OCI-LY3 (cell line): ENCODE results near the gene CTNNB1.

Experiments used
- H2AFZ ChIP-seq: fragments of 200-600, 300-600 bp; shearing (Covaris generic); 2 replicates; pipeline ENCODE4 v1.6.0; 2014; ENCODE audit warnings: antibody characterized with exemption, low read depth, low read length
- H3K27ac ChIP-seq: fragments of 200-600, 300-600 bp; sonication (generic); 2 replicates; pipeline ENCODE4 v1.5.1; 2014; ENCODE audit warnings: mild to moderate bottlenecking, low read length, moderate library complexity, mixed read lengths
- H3K27me3 ChIP-seq: fragments of 200-600, 300-600 bp; sonication (generic); 2 replicates; pipeline ENCODE4 v1.6.1; 2014; ENCODE audit warnings: low read depth, low read length, mixed read lengths
- H3K36me3 ChIP-seq: fragments of 200-600, 300-600 bp; sonication (generic); replicated peaks from 2 replicates; pipeline ENCODE3; 2014; ENCODE audit warnings: low read depth, low read length, mixed read lengths
- H3K4me1 ChIP-seq: fragments of 300-600, 200-600 bp; sonication (generic); 2 replicates; pipeline ENCODE4 v1.6.1; 2014; ENCODE audit warnings: low read length, mixed read lengths
- H3K4me2 ChIP-seq: fragments of 200-600, 300-600 bp; sonication (generic); 2 replicates; pipeline ENCODE4 v1.6.1; 2014; ENCODE audit warnings: low read length, mixed read lengths
- H3K4me3 ChIP-seq: fragments of 300-600, 200-600 bp; sonication (generic); 2 replicates; pipeline ENCODE4 v1.5.1; 2014; ENCODE audit warnings: antibody characterized with exemption, mild to moderate bottlenecking, low read length, moderate library complexity
- H3K79me2 ChIP-seq: fragments of 300-600, 200-600 bp; shearing (Covaris generic); 2 replicates; pipeline ENCODE4 v1.6.1; 2014; ENCODE audit warnings: mild to moderate bottlenecking, low read length, mixed read lengths
- H3K9ac ChIP-seq: fragments of 300-600, 200-600 bp; shearing (Covaris generic); 2 replicates; pipeline ENCODE4 v1.6.0; 2014; ENCODE audit warnings: mild to moderate bottlenecking, low read length, moderate library complexity
- H3K9me3 ChIP-seq: fragments of 200-600, 300-600 bp; shearing (Covaris generic); 2 replicates; pipeline ENCODE4 v1.6.1; 2014; ENCODE audit warnings: low read length, mixed read lengths; ENCODE audit not compliant: insufficient read depth
- H4K20me1 ChIP-seq: fragments of 200-600, 300-600 bp; sonication (generic); 2 replicates; pipeline ENCODE4 v1.6.1; 2016; ENCODE audit warnings: low read length, mixed read lengths; ENCODE audit not compliant: insufficient read depth
- EZH2phosphoT487 ChIP-seq: fragments of 200-600 bp; shearing (Covaris generic); IDR thresholded peaks from 2 replicates; pipeline ENCODE4 v1.6.1; 2018; ENCODE audit warnings: antibody characterized with exemption, mixed run types, low read depth
- TF ChIP-seq, protein P1 (sequence below): fragments of 200-600, 300-600 bp; sonication (generic); IDR thresholded peaks from 2 replicates; pipeline ENCODE4 v1.5.1; 2014; ENCODE audit warnings: antibody characterized with exemption, low read length, low read depth

Gene CTNNB1

DNA sequence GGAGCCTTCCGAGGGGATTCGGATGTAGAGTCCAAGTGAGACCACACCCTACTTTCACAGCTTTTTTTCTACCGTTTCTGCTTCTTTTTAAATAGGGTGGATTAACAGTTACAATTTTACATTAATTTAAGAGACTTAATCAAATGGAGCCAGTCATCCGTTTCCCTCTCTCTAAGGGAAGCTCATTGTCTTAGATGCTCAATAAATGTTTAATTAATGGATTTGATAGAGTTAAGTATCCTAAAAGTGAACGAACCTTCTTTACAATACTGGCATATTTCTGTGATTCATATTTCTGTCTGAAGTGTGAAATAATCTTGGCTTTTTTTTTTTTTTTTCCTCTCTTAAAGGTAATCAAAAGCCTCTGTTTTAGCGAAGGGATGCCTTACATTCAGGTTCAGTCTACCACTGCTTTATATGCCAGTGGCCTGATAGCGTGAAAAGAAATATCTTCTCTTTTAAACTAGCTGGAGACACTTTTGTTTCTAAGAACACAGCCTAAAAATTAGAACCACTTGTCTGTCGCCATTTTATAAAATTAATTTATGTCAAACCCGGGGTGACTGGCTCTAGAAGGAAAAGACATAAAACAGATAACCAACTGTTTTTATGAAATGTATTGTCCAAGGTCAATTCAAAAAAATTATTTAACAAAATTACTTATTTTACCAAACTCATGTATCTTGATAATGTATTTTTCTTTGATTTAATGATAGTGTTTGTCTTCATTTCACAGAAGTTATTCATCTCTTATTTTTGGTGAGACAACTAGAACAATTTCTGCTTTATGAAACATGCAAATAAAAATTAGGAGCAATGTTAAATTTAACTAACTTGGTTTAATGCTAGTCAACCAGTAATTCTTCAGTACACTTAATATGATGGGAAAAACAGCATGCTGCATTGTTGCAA lies 2.5 kb upstream of the CTNNB1 start:
- no peak overlapping the region for H3K9ac ChIP-seq
- no peak for TF ChIP-seq EZH2phosphoT487
- TF ChIP-seq, protein P1, sequence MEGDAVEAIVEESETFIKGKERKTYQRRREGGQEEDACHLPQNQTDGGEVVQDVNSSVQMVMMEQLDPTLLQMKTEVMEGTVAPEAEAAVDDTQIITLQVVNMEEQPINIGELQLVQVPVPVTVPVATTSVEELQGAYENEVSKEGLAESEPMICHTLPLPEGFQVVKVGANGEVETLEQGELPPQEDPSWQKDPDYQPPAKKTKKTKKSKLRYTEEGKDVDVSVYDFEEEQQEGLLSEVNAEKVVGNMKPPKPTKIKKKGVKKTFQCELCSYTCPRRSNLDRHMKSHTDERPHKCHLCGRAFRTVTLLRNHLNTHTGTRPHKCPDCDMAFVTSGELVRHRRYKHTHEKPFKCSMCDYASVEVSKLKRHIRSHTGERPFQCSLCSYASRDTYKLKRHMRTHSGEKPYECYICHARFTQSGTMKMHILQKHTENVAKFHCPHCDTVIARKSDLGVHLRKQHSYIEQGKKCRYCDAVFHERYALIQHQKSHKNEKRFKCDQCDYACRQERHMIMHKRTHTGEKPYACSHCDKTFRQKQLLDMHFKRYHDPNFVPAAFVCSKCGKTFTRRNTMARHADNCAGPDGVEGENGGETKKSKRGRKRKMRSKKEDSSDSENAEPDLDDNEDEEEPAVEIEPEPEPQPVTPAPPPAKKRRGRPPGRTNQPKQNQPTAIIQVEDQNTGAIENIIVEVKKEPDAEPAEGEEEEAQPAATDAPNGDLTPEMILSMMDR: no peak
- no peak overlapping the region for H3K27ac ChIP-seq
- H3K4me3 ChIP-seq: no peak overlapping the region
- H3K9me3 ChIP-seq: no peaks in the 10 kb centered on the region
- H3K79me2 ChIP-seq: peaks cover 24% of the 10 kb centered on the region
- peaks cover 18% of the 10 kb centered on the region for H4K20me1 ChIP-seq
- no peak overlapping the region for H2AFZ ChIP-seq
- H3K4me2 ChIP-seq: no peak overlapping the region
- peaks cover 22% of the 10 kb centered on the region for H3K27me3 ChIP-seq
- H3K36me3 ChIP-seq: no peaks in the 10 kb centered on the region
- peaks cover 14% of the 10 kb centered on the region for H3K4me1 ChIP-seq

DNA sequence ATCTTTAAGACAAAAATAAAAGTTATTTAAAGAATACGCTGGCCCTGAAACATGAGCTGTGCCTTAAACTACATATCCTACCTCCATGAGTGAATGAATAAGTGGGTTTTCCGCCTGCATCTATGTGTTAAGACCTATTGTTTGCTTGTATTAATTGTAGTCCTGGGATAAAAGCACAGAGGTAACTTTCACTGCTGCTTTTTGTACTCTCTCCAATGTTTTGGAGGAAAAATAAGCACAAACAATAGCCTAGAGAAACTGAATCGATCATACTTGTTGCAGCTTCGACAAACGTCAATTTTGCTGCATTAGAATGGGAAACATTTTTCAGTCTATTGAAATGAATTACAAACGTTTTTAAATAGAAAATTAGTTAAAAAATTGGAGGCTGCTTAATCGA lies 1.3 kb upstream of the CTNNB1 start:
- Histone ChIP-seq H3K27ac (no peak overlapping the region), H3K9me3 (no peaks in the 10 kb centered on the region), H3K4me3 (peak overlapping the region; percentile 95), H3K9ac (no peak overlapping the region), H3K4me2 (peak overlapping the region; percentile 59), H3K79me2 (peaks cover 37% of the 10 kb centered on the region), H2AFZ (peak overlapping the region; percentile 58; the same call in 1 of the 2 replicates), H3K36me3 (no peaks in the 10 kb centered on the region), H4K20me1 (peaks cover 31% of the 10 kb centered on the region), H3K4me1 (peaks cover 27% of the 10 kb centered on the region), H3K27me3 (peaks cover 22% of the 10 kb centered on the region)
- TF ChIP-seq EZH2phosphoT487: no peak
- TF ChIP-seq, protein P1: no peak

DNA sequence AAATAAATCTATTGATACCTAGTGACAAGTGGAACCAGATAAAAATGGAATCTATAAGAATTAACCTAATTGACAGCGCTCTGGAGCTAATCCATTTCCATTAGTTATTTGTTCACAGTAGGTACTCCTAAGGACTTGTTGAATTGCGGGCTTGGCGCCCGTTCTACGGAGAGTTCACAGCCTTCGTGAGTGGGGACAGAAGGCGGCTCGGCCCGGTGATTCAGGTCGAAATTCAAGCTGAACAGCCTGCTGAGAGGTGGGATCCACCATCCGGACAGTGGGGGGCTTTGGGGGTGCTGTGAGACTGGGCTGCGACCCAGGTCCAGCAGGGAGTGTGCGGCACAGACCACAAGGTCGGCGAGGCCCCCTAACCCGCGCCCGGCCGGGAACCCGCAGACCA lies 779 bp upstream of the CTNNB1 start:
- peak overlapping the region; percentile 58 for H2AFZ ChIP-seq
- peaks cover 36% of the 10 kb centered on the region for H4K20me1 ChIP-seq
- no peak for TF ChIP-seq EZH2phosphoT487
- TF ChIP-seq, protein P1: no peak
- peaks cover 22% of the 10 kb centered on the region for H3K27me3 ChIP-seq
- no peak overlapping the region for H3K27ac ChIP-seq
- H3K9ac ChIP-seq: peak overlapping the region; percentile 99
- H3K4me3 ChIP-seq: peak overlapping the region; percentile 95
- peak overlapping the region; percentile 59 for H3K4me2 ChIP-seq
- no peaks in the 10 kb centered on the region for H3K36me3 ChIP-seq
- H3K9me3 ChIP-seq: no peaks in the 10 kb centered on the region
- H3K4me1 ChIP-seq: peaks cover 32% of the 10 kb centered on the region
- peaks cover 41% of the 10 kb centered on the region for H3K79me2 ChIP-seq

DNA sequence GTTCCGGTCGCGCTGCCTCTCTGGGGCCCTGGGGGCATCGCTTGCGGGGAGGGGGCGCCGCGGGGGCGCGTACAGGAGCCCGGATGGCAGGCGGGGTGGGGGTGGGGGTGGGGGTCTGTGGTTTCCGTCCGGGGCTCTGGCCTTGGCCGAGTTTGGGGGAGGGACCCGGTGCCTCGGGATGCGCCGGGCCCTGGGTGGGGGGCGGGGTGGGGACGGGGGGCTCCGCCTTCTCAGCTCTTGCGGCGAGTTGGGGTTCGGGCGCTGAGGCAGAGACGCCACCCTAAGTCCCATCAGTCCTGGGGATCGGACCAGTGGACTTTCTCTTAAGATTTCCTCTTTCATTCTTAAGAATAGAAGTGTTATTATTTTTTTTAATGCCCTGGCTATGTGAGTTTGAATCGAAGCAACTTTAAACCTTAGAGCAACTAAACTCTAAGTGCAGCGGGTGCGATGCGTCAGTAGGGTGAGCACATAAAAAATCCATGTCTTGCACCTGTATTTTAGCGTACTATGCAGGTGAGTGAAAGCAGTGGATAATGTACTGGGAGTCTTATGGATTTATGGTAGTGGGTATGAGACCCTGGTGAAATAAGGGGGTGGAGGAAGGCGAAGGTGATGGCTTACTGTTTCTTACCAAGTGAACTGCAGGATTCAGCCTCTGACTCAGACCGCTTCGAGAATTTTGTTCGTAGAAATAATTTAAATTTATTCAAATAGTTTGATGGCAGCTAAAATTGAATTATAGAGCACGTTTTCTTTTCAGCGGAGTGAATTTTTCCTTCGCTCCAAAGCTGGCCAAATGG lies 762 bp downstream of the CTNNB1 start:
- Histone ChIP-seq H3K9me3 (no peaks in the 10 kb centered on the region), H3K79me2 (peaks cover 57% of the 10 kb centered on the region), H3K9ac (peak overlapping the region; percentile 99), H3K36me3 (no peaks in the 10 kb centered on the region), H2AFZ (no peak overlapping the region), H3K4me3 (peak overlapping the region; percentile 95), H4K20me1 (peaks cover 51% of the 10 kb centered on the region), H3K4me2 (peak overlapping the region; percentile 87), H3K27me3 (peaks cover 13% of the 10 kb centered on the region), H3K4me1 (peaks cover 37% of the 10 kb centered on the region), H3K27ac (peak overlapping the region; percentile 77)
- TF ChIP-seq, protein P1: no peak
- TF ChIP-seq EZH2phosphoT487: no peak
